Subcutaneous adipose tissue (tissue), 4 donors: Measurements from ENCODE around the gene CDH2. TPM values are rescaled to one million over a fixed set of nuclear protein-coding genes. Genes with fewer than 3 reads are reported as not detected.

ENCODE experiments used
- total RNA-seq, 4 donors: library from RNA; depleted of rRNA; stranded (reverse); fragments of >200 nt; gene quantifications; one replicate each; pipeline ENCODE4 v1.1.0, GENCODE V29; 2016
- TF ChIP-seq, protein P1 (sequence below): fragments of 450-650 bp; IDR thresholded peaks from one replicate; pipeline ENCODE4 v1.5.1; 2016; ENCODE audit warnings: low read depth, mild to moderate bottlenecking, control low read depth, antibody characterized with exemption, moderate library complexity

The CDH2 gene
- total RNA-seq, 4 donors from 2014 or later, result 0.22 to 0.49 TPM; not detected in 2

DNA sequence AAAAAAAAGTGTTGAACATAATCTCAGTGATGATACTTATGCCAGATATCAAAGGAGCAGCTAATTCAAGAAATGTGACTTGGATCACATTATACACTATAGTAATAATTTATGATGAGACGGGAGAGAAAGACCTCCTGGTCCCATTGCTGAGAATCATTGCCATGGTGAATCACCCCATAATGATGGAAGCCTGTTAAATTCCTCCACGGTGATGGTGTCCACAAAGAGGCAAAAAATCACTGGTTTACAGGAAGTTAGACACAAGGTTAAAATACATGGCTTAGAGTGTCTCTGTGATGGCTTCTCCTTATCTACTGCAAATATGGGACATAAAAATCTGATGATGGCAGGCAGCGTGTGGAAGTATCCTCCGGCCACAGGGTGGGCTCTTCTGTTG, 210.0 kb downstream of the CDH2 start:
- TF ChIP-seq, protein P1, sequence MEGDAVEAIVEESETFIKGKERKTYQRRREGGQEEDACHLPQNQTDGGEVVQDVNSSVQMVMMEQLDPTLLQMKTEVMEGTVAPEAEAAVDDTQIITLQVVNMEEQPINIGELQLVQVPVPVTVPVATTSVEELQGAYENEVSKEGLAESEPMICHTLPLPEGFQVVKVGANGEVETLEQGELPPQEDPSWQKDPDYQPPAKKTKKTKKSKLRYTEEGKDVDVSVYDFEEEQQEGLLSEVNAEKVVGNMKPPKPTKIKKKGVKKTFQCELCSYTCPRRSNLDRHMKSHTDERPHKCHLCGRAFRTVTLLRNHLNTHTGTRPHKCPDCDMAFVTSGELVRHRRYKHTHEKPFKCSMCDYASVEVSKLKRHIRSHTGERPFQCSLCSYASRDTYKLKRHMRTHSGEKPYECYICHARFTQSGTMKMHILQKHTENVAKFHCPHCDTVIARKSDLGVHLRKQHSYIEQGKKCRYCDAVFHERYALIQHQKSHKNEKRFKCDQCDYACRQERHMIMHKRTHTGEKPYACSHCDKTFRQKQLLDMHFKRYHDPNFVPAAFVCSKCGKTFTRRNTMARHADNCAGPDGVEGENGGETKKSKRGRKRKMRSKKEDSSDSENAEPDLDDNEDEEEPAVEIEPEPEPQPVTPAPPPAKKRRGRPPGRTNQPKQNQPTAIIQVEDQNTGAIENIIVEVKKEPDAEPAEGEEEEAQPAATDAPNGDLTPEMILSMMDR, result no peak

DNA sequence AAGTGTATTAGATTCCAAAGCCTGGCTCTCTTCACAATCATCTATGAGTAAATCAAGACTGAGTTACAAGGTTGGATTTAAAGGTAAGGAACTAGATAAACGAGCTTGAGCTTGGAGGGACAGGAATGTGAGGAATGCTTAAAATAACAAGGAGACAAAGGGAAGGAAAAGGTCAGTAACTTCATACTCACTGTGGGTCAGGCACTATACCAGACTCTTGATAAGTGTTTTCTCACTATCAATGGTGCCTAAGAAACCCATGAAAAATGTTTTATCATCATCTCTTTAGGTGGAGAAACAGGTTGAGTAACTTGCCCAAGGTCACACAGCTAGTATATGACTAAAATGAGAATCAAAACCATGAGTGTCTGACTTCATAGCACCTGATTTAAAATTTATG, 212.1 kb downstream of the CDH2 start:
- TF ChIP-seq, protein P1, result no peak

DNA sequence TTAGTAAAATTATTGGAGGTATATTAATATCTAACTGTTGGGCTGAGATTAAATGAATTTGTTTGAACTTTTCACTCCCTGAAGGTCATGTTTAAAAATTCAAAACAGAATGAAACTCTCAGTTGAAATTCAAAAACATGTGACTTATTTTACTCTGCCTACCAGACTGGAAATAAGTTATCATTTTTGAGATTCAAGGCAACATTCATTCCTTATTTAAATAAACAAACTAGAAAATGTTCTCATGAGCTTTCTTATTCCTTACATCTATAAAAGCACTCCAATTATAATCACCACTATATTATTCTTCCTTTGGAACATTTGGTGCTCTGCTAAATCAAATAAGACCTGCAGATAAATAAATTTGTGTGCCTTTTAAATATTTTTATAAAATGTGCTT, 217.8 kb downstream of the CDH2 start:
- TF ChIP-seq, protein P1, result no peak

DNA sequence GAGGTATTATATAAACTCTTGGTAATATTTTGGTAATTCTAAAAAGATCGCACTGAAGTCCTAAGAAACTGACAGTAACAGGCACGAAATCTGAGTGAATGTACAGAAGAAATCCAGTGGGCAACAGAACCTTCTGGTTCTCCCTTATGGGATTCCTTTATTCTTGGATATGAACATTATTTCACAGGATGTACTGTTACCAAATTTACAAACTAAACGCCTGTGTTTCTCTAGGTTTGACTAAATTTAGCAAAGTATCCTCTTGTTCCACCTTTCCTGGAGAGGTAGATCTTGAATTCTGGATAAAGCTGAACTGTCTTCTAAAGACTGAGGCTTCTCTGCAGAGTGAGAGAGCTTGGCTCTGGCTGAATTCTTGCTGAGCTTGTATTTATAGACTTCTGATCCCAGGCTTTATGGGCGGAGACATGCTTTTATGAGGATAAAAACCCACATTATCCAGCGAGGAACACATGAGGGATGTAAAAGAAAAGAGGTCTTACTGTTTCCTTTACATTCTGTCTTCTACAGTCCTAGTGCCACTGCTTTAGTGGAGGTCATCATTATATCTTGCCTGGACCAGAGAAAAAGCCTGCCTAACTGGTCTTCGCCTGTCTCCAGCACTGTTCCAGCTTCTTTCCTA, 220.8 kb downstream of the CDH2 start:
- TF ChIP-seq, protein P1, result no peak

DNA sequence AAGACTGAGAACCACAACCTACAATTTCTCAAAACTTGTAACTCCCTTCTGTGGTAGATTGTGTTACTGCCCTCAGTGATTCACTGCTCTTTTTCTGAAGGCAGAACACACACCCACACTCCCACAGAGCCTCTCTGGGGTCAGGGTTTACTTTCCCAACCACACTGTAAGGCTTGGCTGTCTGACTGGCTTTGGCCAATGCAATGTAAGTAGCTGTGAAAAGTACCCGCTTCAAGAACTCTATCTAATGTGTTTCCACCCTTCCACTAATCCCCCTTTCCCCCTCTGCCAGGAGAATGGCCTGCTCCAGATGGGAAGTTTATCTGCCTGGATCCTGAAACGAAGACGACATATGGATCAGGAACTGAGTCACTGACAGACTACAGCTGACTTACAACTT, 222.7 kb downstream of the CDH2 start:
- TF ChIP-seq, protein P1, result no peak

DNA sequence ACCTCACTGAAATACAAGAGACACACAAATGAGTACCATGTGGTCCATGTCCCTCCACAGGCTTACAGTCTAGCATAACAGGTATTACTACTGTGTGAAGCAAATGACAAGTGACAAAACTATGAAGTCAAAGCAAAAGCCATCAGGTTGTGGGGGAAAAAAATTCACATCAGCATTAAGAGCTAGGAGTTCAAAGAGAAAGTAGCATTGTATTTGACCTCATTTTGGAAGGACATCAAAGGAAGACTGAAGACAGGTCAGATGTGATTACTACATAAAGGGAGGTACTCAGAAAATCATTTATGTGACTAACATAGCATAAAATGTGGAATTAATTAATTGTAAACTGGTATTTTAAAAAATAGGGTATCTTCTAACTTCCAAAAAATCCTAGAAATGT, 224.2 kb downstream of the CDH2 start:
- TF ChIP-seq, protein P1, result no peak

DNA sequence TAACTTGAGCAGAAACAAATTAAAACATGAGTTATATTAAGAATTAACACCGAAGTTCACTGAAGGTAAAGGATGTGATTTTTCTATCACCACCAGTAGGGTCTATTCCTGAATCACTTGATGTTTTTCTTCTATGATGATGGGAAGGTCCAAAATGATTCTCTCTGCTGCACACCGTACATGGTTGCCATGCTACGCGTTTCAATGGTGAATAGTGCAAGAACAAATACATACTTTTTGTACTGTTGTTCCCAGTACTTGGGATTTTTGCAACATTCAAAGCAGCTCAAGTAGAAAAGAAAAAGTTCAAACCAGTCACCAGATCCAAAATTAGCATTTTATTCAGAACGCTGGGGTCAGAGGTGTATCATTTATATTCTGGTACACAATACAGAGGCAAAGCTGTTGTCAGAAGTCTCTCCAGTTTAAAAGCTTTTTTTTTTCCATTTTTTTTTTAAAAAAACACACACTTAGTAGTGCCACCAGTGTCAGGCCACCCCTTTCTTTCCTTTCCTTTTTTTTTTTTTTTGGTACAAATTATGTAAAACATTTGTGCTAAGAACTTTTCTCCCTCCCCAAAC, 226.2 kb downstream of the CDH2 start:
- TF ChIP-seq, protein P1, result no peak
